ENCODE measurements around the gene DNAL1. TPM values are rescaled to one million over a fixed set of nuclear protein-coding genes. Genes with fewer than 3 reads are reported as not detected.
A peak's percentile ranks its signal among the peaks of the same experiment; 100 is the strongest.

DNAL1 gene
- total and polyA plus RNA-seq, 8 donors = 0.29 to 12.9 (median 7.7) TPM; not detected in 1

DNA sequence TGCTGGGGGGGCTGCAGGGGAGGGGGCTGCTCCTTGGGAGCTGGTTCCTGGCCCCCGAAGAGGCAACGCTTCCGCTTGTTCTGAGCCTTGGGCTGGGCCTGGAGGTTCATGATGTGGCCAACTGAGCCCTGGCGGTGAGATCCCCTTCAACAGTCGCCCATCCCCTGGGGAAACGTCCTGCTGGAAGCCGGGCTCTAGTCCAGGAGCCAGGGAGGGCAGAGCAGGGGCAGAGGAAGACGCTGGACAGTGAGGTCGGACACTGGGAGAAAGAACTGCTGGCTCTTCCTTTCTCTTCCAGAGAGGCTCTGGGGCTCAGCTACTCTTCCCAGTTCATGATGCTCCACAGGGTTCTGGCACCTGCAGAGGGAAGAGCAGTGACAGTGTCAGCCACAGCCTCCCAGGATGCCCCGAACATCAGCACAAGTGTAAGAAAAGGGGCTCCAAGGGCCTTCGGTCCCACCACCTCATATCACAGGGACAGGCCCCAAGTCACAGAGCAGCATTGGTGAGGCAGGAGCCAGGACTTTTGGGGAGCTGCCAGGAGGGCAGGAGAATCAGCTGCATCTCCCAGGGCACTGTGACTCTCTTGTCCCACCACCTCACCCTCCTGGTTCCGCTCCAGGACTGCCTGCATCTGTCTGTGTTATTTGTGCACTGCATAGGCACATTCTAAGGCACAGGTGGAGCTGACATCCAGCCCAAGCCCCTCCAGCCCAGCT is 95.3 kb downstream of the DNAL1 start:
- H3K27ac ChIP-seq = peak overlapping the region; percentile 83 to 100 (median 92)
- TF ChIP-seq, protein P1, sequence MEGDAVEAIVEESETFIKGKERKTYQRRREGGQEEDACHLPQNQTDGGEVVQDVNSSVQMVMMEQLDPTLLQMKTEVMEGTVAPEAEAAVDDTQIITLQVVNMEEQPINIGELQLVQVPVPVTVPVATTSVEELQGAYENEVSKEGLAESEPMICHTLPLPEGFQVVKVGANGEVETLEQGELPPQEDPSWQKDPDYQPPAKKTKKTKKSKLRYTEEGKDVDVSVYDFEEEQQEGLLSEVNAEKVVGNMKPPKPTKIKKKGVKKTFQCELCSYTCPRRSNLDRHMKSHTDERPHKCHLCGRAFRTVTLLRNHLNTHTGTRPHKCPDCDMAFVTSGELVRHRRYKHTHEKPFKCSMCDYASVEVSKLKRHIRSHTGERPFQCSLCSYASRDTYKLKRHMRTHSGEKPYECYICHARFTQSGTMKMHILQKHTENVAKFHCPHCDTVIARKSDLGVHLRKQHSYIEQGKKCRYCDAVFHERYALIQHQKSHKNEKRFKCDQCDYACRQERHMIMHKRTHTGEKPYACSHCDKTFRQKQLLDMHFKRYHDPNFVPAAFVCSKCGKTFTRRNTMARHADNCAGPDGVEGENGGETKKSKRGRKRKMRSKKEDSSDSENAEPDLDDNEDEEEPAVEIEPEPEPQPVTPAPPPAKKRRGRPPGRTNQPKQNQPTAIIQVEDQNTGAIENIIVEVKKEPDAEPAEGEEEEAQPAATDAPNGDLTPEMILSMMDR (IDR thresholded peaks at IDR 0.05) = no peak
- TF ChIP-seq EP300 (IDR thresholded peaks at IDR 0.05) = no peak
- TF ChIP-seq POLR2A (IDR thresholded peaks at IDR 0.05) = no peak
- no peak for TF ChIP-seq POLR2AphosphoS5 (IDR thresholded peaks at IDR 0.05)
- no peaks in the 10 kb centered on the region for H3K9me3 ChIP-seq
- H3K4me3 ChIP-seq = peak overlapping the region in 1 of 4 donors; percentile 18
- intact Hi-C loops (cut with DNase I; ENCODE audit: low total_unique reads) = loop anchor here (10.0 kb wide), 1 partner anchor 55 kb away; no protein-coding TSS in a partner anchor
- DNase-seq = peak in 1 of 2 donors; percentile 15
- WGBS, 5 donors = 48 to 64% (median 54%) methylated on average over 7 to 12 of the region's 12 CpGs
- H3K4me1 ChIP-seq = peaks cover 67 to 71% (median 69%) of the 10 kb centered on the region in 4 donors
- H3K36me3 ChIP-seq = peaks cover 41 to 49% (median 47%) of the 10 kb centered on the region in 4 donors
- no peaks in the 10 kb centered on the region for H3K27me3 ChIP-seq

DNA sequence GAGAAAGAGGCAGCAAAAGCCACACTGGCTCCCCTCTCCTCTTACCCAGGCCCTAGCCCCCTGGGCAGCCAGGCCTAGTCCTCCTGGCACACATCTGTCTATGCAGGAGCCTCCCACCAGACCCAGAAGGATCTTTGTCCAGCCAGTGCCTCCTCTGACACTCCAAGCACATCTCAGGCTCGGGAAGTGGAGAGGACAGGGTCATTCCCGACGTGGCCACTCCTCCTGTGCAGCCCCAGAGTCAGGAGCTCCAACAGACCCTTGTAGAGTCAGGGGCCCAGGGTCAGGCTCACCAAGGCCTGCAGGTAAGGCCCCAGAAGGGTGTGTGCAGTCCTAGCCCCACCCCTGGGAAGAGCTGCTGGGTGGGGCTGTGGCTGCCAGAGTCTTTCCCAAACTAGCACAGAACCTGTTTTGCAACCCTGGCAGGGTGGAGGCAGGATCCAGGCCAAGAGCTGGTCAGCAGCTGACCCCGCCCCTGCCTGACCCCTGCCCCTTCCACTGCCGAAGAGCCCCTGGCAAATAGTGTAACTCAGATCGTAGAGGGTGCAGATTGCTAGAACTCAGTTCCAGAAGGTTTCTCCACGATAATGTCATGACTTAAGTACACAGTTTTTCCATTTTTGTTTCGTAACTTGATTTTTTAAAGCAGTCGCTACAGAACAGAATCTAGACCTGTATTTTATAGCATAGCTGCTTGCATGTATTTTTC is 96.0 kb downstream of the DNAL1 start:
- 6 to 22% (median 10%) methylated on average over 6 to 9 of the region's 9 CpGs for WGBS, 5 donors
- intact Hi-C loops (cut with DNase I; ENCODE audit: low total_unique reads) = no loop called here
- H3K4me1 ChIP-seq = peaks cover 74 to 78% (median 76%) of the 10 kb centered on the region in 4 donors
- no peaks in the 10 kb centered on the region for H3K27me3 ChIP-seq
- DNase-seq = peak; percentile 92 to 94
- peak in 2 of 3 donors; percentile 69 to 86 for TF ChIP-seq POLR2AphosphoS5 (IDR thresholded peaks at IDR 0.05)
- TF ChIP-seq, protein P1 (IDR thresholded peaks at IDR 0.05) = no peak
- H3K9me3 ChIP-seq = no peaks in the 10 kb centered on the region
- H3K4me3 ChIP-seq = peak overlapping the region in 3 of 4 donors; percentile 19 to 34 (median 25)
- H3K27ac ChIP-seq = peak overlapping the region; percentile 83 to 100 (median 92)
- H3K36me3 ChIP-seq = peaks cover 34 to 42% (median 40%) of the 10 kb centered on the region in 4 donors

DNA sequence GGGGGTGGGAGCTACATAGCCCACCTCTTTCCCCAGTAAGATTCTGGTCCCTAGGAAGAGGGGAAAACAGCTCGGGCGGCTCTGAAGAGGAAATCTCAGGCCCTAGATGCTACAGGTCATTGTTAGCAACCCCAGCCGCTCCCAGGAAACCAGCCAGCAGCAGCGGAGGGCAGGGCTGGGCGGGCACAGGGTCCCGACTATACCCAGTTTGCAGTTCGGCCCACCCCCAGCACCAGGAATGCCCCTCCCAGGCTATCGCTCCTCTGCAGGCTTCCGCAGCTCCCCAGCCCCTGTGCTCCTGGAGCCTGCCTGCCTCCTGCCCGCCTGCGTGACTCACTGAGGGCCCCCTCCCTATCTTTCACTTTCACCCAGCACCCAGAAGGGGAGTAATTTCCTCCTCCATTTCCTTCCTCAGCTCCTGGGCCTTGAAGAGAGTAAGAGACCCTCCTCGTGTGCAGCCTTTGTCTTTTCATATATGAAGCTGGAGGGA is 96.6 kb downstream of the DNAL1 start:
- peak; percentile 79 to 95 for DNase-seq
- H3K9me3 ChIP-seq = no peaks in the 10 kb centered on the region
- no peaks in the 10 kb centered on the region for H3K27me3 ChIP-seq
- H3K4me3 ChIP-seq = peak overlapping the region; percentile 19 to 34 (median 26)
- 0 to 4% (median 0%) methylated on average over 11 to 12 of the region's 12 CpGs for WGBS, 5 donors
- peak overlapping the region; percentile 79 to 100 (median 92) for H3K27ac ChIP-seq
- H3K4me1 ChIP-seq = peaks cover 81 to 85% (median 83%) of the 10 kb centered on the region in 4 donors
- TF ChIP-seq POLR2AphosphoS5 (IDR thresholded peaks at IDR 0.05) (peak in 2 of 3 donors; percentile 41 to 74), POLR2A (IDR thresholded peaks at IDR 0.05) (no peak)
- H3K36me3 ChIP-seq = peaks cover 31 to 37% (median 33%) of the 10 kb centered on the region in 4 donors
- intact Hi-C loops (cut with DNase I; ENCODE audit: low total_unique reads) = no loop called here

DNA sequence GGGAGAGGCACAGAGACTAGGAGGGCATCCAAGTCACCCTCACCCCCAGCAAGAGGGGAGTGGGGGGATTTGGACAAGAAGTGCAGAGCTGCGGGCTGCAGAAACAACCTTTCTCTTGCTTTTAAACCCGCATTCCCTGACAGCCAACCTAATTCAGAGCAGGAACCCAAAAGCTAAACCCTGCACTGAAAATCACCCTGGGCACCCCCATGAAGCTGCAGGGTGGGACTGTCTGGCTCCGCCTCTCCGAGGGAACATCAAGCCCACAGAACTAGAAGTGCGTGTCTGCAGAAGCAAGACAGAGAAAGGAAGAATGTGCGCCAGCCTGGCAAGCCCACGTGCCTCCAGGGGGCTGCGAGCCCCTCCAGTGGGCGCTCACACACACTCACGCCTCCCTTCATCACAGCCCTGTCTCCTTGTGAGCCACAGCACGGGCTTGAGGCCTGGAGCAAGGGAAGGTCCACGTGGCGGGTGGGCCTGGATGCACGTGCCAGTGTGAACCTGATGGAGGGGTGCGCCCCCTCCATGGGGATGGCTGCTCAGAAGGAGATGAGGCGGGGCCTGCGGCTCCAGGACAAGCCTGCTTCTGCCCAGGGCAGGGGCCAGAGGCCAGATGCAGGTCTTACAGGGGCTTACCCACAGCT is 97.2 kb downstream of the DNAL1 start:
- Histone ChIP-seq H3K27me3 (no peaks in the 10 kb centered on the region), H3K36me3 (peaks cover 26 to 35% (median 28%) of the 10 kb centered on the region in 4 donors), H3K4me3 (peak overlapping the region; percentile 19 to 34 (median 26)), H3K27ac (peak overlapping the region; percentile 79 to 100 (median 92)), H3K4me1 (peaks cover 87 to 90% (median 89%) of the 10 kb centered on the region in 4 donors), H3K9me3 (no peaks in the 10 kb centered on the region)
- intact Hi-C loops (cut with DNase I; ENCODE audit: low total_unique reads) = no loop called here
- peak in 1 of 2 donors; percentile 70 for DNase-seq
- 17 to 33% (median 25%) methylated on average over 11 to 17 of the region's 17 CpGs for WGBS, 5 donors
- TF ChIP-seq EP300 (IDR thresholded peaks at IDR 0.05) (no peak), POLR2AphosphoS5 (IDR thresholded peaks at IDR 0.05) (no peak), POLR2A (IDR thresholded peaks at IDR 0.05) (no peak)
- TF ChIP-seq, protein P1 (IDR thresholded peaks at IDR 0.05) = no peak
